H1 (cell line): ENCODE measurements around the gene POU6F2. TPM values are rescaled to one million over a fixed set of nuclear protein-coding genes. Genes with fewer than 3 reads are reported as not detected.

Experiments used
- CHD7 ChIP-seq: fragments of 300-600 bp; sonication (generic); IDR thresholded peaks from 2 replicates; pipeline ENCODE4 v1.7.1; 2012; ENCODE audit warnings: low read length, moderate library complexity, mild to moderate bottlenecking, inconsistent platforms; ENCODE audit not compliant: insufficient replicate concordance
- KDM4A ChIP-seq: IDR thresholded peaks from one replicate; pipeline ENCODE4 v1.7.1; 2012; ENCODE audit warnings: low read depth, mild to moderate bottlenecking, moderate library complexity, low read length, inconsistent platforms; ENCODE audit not compliant: severe bottlenecking
- NANOG ChIP-seq: IDR thresholded peaks from 2 replicates; pipeline ENCODE4 v1.6.1; 2011; ENCODE audit warnings: low read length, low read depth, mild to moderate bottlenecking, inconsistent platforms; ENCODE audit not compliant: insufficient read depth, poor library complexity, severe bottlenecking
- RNF2 ChIP-seq: fragments of 200-900, 300-1000 bp; sonication (generic); IDR thresholded peaks from 2 replicates; pipeline ENCODE4 v1.7.1; 2016; ENCODE audit warnings: borderline replicate concordance, low read depth, mild to moderate bottlenecking, antibody characterized with exemption, low read length; ENCODE audit not compliant: poor library complexity, severe bottlenecking; ENCODE audit errors: missing control alignments
- SIRT6 ChIP-seq: IDR thresholded peaks from one replicate; pipeline ENCODE4 v1.7.1; 2012; ENCODE audit warnings: low read length, inconsistent platforms
- SIX5 ChIP-seq: IDR thresholded peaks from 2 replicates; pipeline ENCODE4 v1.6.1; 2011; ENCODE audit warnings: mild to moderate bottlenecking, low read depth, low read length
- TAF7 ChIP-seq: optimal IDR thresholded peaks from 2 replicates; pipeline ENCODE3; 2011; ENCODE audit warnings: low read depth, mild to moderate bottlenecking, inconsistent platforms, low read length, moderate library complexity, borderline replicate concordance
- polyA plus RNA-seq, 7 experiments: library from polyadenylated mRNA; depleted of rRNA in 3 of 7; stranded (reverse) in 5 of 7; unstranded in 2 of 7; fragments of >200 nt in 5 of 7; fragments of 200-250 nt in 2 of 7; gene quantifications; 1 replicate in 5 of 7; 2 replicates in 1 of 7; 4 replicates in 1 of 7; pipeline versions ENCODE4 v1.2.1 to v1.2.3, GENCODE V29; 2011 to 2013; ENCODE audit warnings: missing spikeins in 2 of 7, mixed read lengths in 2 of 7
- total RNA-seq: library from RNA; stranded (reverse); fragmentation: NEBNext Ultra II Directional; extraction: Animal tissue kit (Norgen Biotek cat#: 25700); gene quantifications from 2 replicates; pipeline ENCODE4 v1.2.1, GENCODE V29; 2021

POU6F2 gene
- total and polyA plus RNA-seq, 2 of the 8 experiments (the other 6 are each of a cell fraction or from before 2014, with no cell fraction given): 1.1 to 2.0 TPM

- no peak for TF ChIP-seq CHD7
- no peak for TF ChIP-seq SIRT6
- TF ChIP-seq NANOG: no peak
- no peak for TF ChIP-seq TAF7
- TF ChIP-seq RNF2: no peak
- TF ChIP-seq SIX5: no peak
- TF ChIP-seq KDM4A: no peak
- TF ChIP-seq, all 59 proteins: peak for 0
These were observed 322.6 kb downstream of the POU6F2 start (continued) for GRCh38 chr7:39300276-39300675.
